ENCODE results near the gene CLEC9A.

DNA sequence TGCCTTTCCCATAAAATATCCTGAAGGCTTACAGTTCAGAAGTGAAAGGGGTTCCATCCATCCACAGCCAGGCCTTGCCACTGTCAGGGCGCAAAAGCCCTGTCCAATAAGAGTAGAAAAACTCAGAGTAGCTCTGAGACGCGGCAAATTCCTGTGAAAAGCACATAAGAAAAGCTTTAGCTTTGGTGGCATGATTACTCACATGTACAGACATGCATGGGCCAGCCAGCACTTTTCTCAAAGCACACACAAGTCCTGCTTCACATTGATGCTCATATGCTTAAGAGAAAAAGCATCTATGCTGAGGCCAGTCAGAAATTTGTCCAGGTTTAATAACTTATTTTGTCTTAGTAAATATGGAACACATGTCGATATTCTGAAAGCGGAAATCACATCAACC, 42.8 kb downstream of the CLEC9A start:
- TF ChIP-seq GATA2 (IDR thresholded peaks at IDR 0.05; ENCODE audit: low read depth, low read length) = no peak
- TF ChIP-seq GATA3 (IDR thresholded peaks at IDR 0.05; ENCODE audit: low read depth, low read length) = no peak
